GM23338 (cell line): Measurements from ENCODE around the gene CNPY3. TPM values are rescaled to one million over a fixed set of nuclear protein-coding genes. Genes with fewer than 3 reads are reported as not detected.

ENCODE experiments used
- ATAC-seq: fragments of 200-7000 bp; cut with Tn5 transposase; 3 replicates; pipeline ENCODE4 v1.9.1; 2020
- DNase-seq: peaks from one replicate; pipeline ENCODE4 v3.0.0-alpha.2; 2015; ENCODE audit warnings: low spot score
- H2AFZ ChIP-seq: fragments of 200-600 bp; sonication (generic); 2 replicates; pipeline ENCODE4 v1.8.0; 2016; ENCODE audit warnings: antibody characterized with exemption, mild to moderate bottlenecking, moderate library complexity
- H3F3A ChIP-seq: fragments of 200-600 bp; sonication (generic); replicated peaks from 2 replicates; pipeline ENCODE4 v1.8.0; 2017; ENCODE audit warnings: antibody characterized with exemption, mixed run types, low read depth
- H3K27ac ChIP-seq: fragments of 200-600 bp; sonication (generic); 2 replicates; pipeline ENCODE4 v1.6.1; 2016; ENCODE audit warnings: low read depth
- H3K27me3 ChIP-seq: fragments of 200-600 bp; sonication (generic); 2 replicates; pipeline ENCODE4 v1.8.0; 2016; ENCODE audit warnings: mild to moderate bottlenecking, mixed run types, moderate library complexity; ENCODE audit not compliant: insufficient read depth
- H3K36me3 ChIP-seq: fragments of 200-600 bp; sonication (generic); 2 replicates; pipeline ENCODE4 v1.8.0; 2016; ENCODE audit warnings: mild to moderate bottlenecking; ENCODE audit not compliant: insufficient read depth
- H3K4me1 ChIP-seq: fragments of 200-600 bp; sonication (generic); 2 replicates; pipeline ENCODE4 v1.8.0; 2016; ENCODE audit warnings: mild to moderate bottlenecking, moderate library complexity; ENCODE audit not compliant: insufficient read depth
- H3K4me2 ChIP-seq: fragments of 200-600 bp; sonication (generic); 2 replicates; pipeline ENCODE4 v1.7.1; 2017; ENCODE audit warnings: mixed run types
- H3K4me3 ChIP-seq: fragments of 200-600 bp; sonication (generic); 2 replicates; pipeline ENCODE4 v1.6.1; 2016; ENCODE audit warnings: mixed run types
- H3K79me2 ChIP-seq: fragments of 200-600 bp; sonication (generic); replicated peaks from 2 replicates; pipeline ENCODE4 v1.8.0; 2017; ENCODE audit warnings: mild to moderate bottlenecking; ENCODE audit not compliant: insufficient read depth
- H3K9me2 ChIP-seq: fragments of 200-600 bp; sonication (generic); 2 replicates; pipeline ENCODE4 v1.8.0; 2017; ENCODE audit not compliant: insufficient read depth
- H4K20me1 ChIP-seq: fragments of 200-600 bp; sonication (generic); replicated peaks from 2 replicates; pipeline ENCODE4 v1.8.0; 2017; ENCODE audit warnings: mild to moderate bottlenecking; ENCODE audit not compliant: insufficient read depth
- H3K27ac Mint-ChIP-seq: 2 replicates; pipeline ENCODE4 v1.8.0; 2020; ENCODE audit warnings: inconsistent platforms, mild to moderate bottlenecking, moderate library complexity, mixed read lengths
- H3K27me3 Mint-ChIP-seq: 3 replicates; pipeline ENCODE4 v1.8.0; 2022; ENCODE audit warnings: low read depth, mild to moderate bottlenecking, moderate library complexity, mixed read lengths, inconsistent platforms; ENCODE audit not compliant: insufficient read depth, poor library complexity
- H3K36me3 Mint-ChIP-seq: 3 replicates; pipeline ENCODE4 v1.8.0; 2021; ENCODE audit warnings: low read depth, mild to moderate bottlenecking, inconsistent platforms, moderate library complexity, mixed read lengths
- H3K4me1 Mint-ChIP-seq: 3 replicates; pipeline ENCODE4 v1.8.0; 2020; ENCODE audit warnings: mild to moderate bottlenecking, inconsistent platforms, mixed read lengths
- H3K4me3 Mint-ChIP-seq: 3 replicates; pipeline ENCODE4 v1.8.0; 2021; ENCODE audit warnings: moderate library complexity, mild to moderate bottlenecking, inconsistent platforms, mixed read lengths
- H3K9me3 Mint-ChIP-seq: 3 replicates; pipeline ENCODE4 v1.8.0; 2020; ENCODE audit warnings: moderate library complexity, mild to moderate bottlenecking, inconsistent platforms, mixed read lengths
- EZH2 ChIP-seq: fragments of 200-600 bp; sonication (generic); IDR thresholded peaks from one replicate; pipeline ENCODE4 v1.8.0; 2017; ENCODE audit warnings: antibody characterized with exemption, mild to moderate bottlenecking, low read depth; ENCODE audit not compliant: unreplicated experiment
- EZH2phosphoT487 ChIP-seq: fragments of 200-600 bp; sonication (generic); IDR thresholded peaks from one replicate; pipeline ENCODE4 v1.8.1; 2018; ENCODE audit warnings: antibody characterized with exemption; ENCODE audit not compliant: unreplicated experiment
- JUNB ChIP-seq: IDR thresholded peaks from one replicate; pipeline ENCODE4 v1.6.1; 2016; ENCODE audit warnings: antibody characterized with exemption; ENCODE audit not compliant: unreplicated experiment
- NANOG ChIP-seq: IDR thresholded peaks from 2 replicates; pipeline ENCODE4 v1.6.1; 2016; ENCODE audit warnings: antibody characterized with exemption, borderline replicate concordance
- POLR2AphosphoS5 ChIP-seq: IDR thresholded peaks from 2 replicates; pipeline ENCODE4 v1.6.1; 2016; ENCODE audit warnings: antibody characterized with exemption, low read depth
- STAT1 ChIP-seq: IDR thresholded peaks from one replicate; pipeline ENCODE4 v1.6.1; 2016; ENCODE audit warnings: antibody characterized with exemption; ENCODE audit not compliant: unreplicated experiment
- ZNF114 ChIP-seq: fragments of 250-450 bp; sonication (Bioruptor Pico); IDR thresholded peaks from 2 replicates; pipeline ENCODE4 v1.5.0; 2020; ENCODE audit warnings: mild to moderate bottlenecking, moderate library complexity
- ZNF331 ChIP-seq: fragments of 250-450 bp; sonication (Bioruptor Pico); IDR thresholded peaks from 2 replicates; pipeline ENCODE4 v1.5.0; 2020; ENCODE audit warnings: low read depth, mild to moderate bottlenecking, moderate library complexity
- polyA plus RNA-seq: library from polyadenylated mRNA; unstranded; fragments of >200 nt; fragmentation: Nextera tagmentation; extraction: Ambion mirVana; gene quantifications from 2 replicates; pipeline ENCODE4 v1.2.1, GENCODE V29; 2016
- total RNA-seq: library from RNA; depleted of rRNA; stranded (reverse); fragments of >200 nt; shearing (Covaris generic); gene quantifications from 2 replicates; pipeline ENCODE4 v1.2.3, GENCODE V29; 2014
- TF ChIP-seq, protein P1 (sequence below): IDR thresholded peaks from 2 replicates; pipeline ENCODE4 v1.6.1; 2016; ENCODE audit warnings: antibody characterized with exemption
- TF ChIP-seq, protein P2 (sequence below), 2 experiments: fragments of 200-600 bp in 1 of 2; sonication (generic) in 1 of 2; conservative IDR thresholded peaks; 2 replicates each; pipeline versions ENCODE4 v1.5.1 to v1.6.1; 2016 to 2017; ENCODE audit warnings: antibody characterized with exemption in 2 of 2, low read depth in 2 of 2, mild to moderate bottlenecking in 2 of 2, moderate library complexity in 1 of 2
- TF ChIP-seq, protein P3 (sequence below): fragments of 250-450 bp; sonication (Bioruptor Pico); IDR thresholded peaks from 2 replicates; pipeline ENCODE4 v1.5.0; 2020; ENCODE audit warnings: mild to moderate bottlenecking, moderate library complexity

Gene CNPY3
- total and polyA plus RNA-seq, 2 experiments from 2014 or later = 67.0 to 74.5 TPM

DNA sequence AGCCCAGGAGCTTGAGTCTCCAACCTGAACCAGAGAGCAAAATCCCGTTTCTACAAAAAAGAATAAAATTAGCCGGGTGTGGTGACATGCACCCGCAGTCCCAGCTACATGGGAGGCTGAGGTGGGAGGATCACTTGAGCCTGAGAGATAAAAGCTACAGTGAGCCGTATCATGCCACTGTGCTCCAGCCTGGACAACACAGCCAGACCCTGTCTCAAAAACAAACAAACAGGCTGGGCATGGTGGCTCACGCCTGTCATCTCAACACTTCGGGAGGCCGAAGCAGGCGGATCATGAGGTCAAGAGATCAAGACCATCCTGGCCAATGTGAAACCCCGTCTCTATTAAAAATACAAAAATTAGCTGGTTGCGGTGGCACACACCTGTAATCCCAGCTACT is 24.8 kb upstream of the CNPY3 start:
- Mint-ChIP-seq H3K4me3 (no peak overlapping the region), H3K4me1 (peaks cover 22% of the 10 kb centered on the region), H3K27ac (no peak overlapping the region), H3K27me3 (peaks cover 6% of the 10 kb centered on the region), H3K36me3 (no peaks in the 10 kb centered on the region), H3K9me3 (no peaks in the 10 kb centered on the region)
- Histone ChIP-seq H3K4me3 (no peak overlapping the region), H3K4me2 (no peak overlapping the region), H3K27me3 (no peaks in the 10 kb centered on the region), H3K79me2 (no peaks in the 10 kb centered on the region), H2AFZ (no peak overlapping the region), H3K4me1 (peaks cover 11% of the 10 kb centered on the region), H4K20me1 (no peaks in the 10 kb centered on the region), H3F3A (0 out of 2 replicates have a peak, but pooled peaks cover 3% of the 10 kb centered on the region), H3K27ac (no peak overlapping the region), H3K9me2 (no peaks in the 10 kb centered on the region), H3K36me3 (no peaks in the 10 kb centered on the region)
- TF ChIP-seq, protein P1, sequence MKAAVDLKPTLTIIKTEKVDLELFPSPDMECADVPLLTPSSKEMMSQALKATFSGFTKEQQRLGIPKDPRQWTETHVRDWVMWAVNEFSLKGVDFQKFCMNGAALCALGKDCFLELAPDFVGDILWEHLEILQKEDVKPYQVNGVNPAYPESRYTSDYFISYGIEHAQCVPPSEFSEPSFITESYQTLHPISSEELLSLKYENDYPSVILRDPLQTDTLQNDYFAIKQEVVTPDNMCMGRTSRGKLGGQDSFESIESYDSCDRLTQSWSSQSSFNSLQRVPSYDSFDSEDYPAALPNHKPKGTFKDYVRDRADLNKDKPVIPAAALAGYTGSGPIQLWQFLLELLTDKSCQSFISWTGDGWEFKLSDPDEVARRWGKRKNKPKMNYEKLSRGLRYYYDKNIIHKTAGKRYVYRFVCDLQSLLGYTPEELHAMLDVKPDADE = no peak
- TF ChIP-seq ZNF114 (CRISPR knock-in tag) (no peak), POLR2AphosphoS5 (no peak), EZH2 (no peak)
- DNase-seq (no peak), ATAC-seq (no peak)

DNA sequence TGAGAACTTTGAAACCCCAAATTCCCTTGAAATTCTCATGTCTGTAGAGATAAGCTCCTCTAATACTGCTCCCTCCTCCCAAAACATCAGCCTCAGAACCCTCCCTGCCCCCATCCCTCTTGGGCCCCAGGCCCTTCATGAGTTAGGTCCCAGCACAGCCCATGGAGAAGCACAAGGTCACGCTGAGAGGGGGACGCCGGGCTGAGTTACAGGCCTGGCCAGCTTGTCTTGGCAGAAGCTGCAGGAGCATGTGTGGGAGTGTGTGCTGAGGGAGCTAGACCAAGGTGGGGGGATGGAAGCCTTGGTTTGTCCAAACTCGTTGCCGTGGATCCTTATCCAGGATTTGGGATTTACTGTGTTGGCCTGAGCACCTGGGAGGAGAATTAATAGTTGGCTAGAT is 21.9 kb upstream of the CNPY3 start:
- Histone ChIP-seq H3F3A (peaks cover 3% of the 10 kb centered on the region; the same call in 1 of the 2 replicates), H2AFZ (peak overlapping the region; percentile 14; the same call in 1 of the 2 replicates), H3K79me2 (no peaks in the 10 kb centered on the region), H3K9me2 (no peaks in the 10 kb centered on the region), H3K27ac (no peak overlapping the region), H3K27me3 (no peaks in the 10 kb centered on the region), H3K4me3 (no peak overlapping the region), H3K4me2 (no peak overlapping the region), H3K36me3 (no peaks in the 10 kb centered on the region), H3K4me1 (no peaks in the 10 kb centered on the region; the same call in 1 of the 2 replicates), H4K20me1 (no peaks in the 10 kb centered on the region)
- Mint-ChIP-seq H3K4me1 (no peaks in the 10 kb centered on the region), H3K27me3 (peaks cover 2% of the 10 kb centered on the region), H3K27ac (no peak overlapping the region), H3K36me3 (no peaks in the 10 kb centered on the region), H3K9me3 (no peaks in the 10 kb centered on the region), H3K4me3 (no peak overlapping the region)
- ATAC-seq = no peak
- TF ChIP-seq NANOG (no peak), STAT1 (no peak), ZNF331 (CRISPR knock-in tag) (no peak), ZNF114 (CRISPR knock-in tag) (no peak), EZH2phosphoT487 (no peak), JUNB (no peak), EZH2 (no peak)
- TF ChIP-seq, protein P2, sequence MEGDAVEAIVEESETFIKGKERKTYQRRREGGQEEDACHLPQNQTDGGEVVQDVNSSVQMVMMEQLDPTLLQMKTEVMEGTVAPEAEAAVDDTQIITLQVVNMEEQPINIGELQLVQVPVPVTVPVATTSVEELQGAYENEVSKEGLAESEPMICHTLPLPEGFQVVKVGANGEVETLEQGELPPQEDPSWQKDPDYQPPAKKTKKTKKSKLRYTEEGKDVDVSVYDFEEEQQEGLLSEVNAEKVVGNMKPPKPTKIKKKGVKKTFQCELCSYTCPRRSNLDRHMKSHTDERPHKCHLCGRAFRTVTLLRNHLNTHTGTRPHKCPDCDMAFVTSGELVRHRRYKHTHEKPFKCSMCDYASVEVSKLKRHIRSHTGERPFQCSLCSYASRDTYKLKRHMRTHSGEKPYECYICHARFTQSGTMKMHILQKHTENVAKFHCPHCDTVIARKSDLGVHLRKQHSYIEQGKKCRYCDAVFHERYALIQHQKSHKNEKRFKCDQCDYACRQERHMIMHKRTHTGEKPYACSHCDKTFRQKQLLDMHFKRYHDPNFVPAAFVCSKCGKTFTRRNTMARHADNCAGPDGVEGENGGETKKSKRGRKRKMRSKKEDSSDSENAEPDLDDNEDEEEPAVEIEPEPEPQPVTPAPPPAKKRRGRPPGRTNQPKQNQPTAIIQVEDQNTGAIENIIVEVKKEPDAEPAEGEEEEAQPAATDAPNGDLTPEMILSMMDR (conservative IDR thresholded peaks at IDR 0.05; ENCODE audit: low read depth in 2 of 2) = no peak
- TF ChIP-seq, protein P1 = no peak
- TF ChIP-seq, protein P3, sequence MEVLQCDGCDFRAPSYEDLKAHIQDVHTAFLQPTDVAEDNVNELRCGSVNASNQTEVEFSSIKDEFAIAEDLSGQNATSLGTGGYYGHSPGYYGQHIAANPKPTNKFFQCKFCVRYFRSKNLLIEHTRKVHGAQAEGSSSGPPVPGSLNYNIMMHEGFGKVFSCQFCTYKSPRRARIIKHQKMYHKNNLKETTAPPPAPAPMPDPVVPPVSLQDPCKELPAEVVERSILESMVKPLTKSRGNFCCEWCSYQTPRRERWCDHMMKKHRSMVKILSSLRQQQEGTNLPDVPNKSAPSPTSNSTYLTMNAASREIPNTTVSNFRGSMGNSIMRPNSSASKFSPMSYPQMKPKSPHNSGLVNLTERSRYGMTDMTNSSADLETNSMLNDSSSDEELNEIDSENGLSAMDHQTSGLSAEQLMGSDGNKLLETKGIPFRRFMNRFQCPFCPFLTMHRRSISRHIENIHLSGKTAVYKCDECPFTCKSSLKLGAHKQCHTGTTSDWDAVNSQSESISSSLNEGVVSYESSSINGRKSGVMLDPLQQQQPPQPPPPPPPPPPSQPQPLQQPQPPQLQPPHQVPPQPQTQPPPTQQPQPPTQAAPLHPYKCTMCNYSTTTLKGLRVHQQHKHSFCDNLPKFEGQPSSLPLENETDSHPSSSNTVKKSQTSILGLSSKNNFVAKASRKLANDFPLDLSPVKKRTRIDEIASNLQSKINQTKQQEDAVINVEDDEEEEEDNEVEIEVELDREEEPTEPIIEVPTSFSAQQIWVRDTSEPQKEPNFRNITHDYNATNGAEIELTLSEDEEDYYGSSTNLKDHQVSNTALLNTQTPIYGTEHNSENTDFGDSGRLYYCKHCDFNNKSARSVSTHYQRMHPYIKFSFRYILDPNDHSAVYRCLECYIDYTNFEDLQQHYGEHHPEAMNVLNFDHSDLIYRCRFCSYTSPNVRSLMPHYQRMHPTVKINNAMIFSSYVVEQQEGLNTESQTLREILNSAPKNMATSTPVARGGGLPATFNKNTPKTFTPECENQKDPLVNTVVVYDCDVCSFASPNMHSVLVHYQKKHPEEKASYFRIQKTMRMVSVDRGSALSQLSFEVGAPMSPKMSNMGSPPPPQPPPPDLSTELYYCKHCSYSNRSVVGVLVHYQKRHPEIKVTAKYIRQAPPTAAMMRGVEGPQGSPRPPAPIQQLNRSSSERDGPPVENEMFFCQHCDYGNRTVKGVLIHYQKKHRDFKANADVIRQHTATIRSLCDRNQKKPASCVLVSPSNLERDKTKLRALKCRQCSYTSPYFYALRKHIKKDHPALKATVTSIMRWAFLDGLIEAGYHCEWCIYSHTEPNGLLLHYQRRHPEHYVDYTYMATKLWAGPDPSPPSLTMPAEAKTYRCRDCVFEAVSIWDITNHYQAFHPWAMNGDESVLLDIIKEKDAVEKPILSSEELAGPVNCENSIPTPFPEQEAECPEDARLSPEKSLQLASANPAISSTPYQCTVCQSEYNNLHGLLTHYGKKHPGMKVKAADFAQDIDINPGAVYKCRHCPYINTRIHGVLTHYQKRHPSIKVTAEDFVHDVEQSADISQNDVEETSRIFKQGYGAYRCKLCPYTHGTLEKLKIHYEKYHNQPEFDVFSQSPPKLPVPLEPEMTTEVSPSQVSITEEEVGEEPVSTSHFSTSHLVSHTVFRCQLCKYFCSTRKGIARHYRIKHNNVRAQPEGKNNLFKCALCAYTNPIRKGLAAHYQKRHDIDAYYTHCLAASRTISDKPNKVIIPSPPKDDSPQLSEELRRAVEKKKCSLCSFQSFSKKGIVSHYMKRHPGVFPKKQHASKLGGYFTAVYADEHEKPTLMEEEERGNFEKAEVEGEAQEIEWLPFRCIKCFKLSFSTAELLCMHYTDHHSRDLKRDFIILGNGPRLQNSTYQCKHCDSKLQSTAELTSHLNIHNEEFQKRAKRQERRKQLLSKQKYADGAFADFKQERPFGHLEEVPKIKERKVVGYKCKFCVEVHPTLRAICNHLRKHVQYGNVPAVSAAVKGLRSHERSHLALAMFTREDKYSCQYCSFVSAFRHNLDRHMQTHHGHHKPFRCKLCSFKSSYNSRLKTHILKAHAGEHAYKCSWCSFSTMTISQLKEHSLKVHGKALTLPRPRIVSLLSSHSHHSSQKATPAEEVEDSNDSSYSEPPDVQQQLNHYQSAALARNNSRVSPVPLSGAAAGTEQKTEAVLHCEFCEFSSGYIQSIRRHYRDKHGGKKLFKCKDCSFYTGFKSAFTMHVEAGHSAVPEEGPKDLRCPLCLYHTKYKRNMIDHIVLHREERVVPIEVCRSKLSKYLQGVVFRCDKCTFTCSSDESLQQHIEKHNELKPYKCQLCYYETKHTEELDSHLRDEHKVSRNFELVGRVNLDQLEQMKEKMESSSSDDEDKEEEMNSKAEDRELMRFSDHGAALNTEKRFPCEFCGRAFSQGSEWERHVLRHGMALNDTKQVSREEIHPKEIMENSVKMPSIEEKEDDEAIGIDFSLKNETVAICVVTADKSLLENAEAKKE = no peak
- DNase-seq = no peak
